ENCODE measurements around the gene MYO5B. TPM values are rescaled to one million over a fixed set of nuclear protein-coding genes. Genes with fewer than 3 reads are reported as not detected.
A peak's percentile ranks its signal among the peaks of the same experiment; 100 is the strongest.

MYO5B gene
- total RNA-seq, 4 donors from 2014 or later = 0.29 to 14.7 (median 1.2) TPM

DNA sequence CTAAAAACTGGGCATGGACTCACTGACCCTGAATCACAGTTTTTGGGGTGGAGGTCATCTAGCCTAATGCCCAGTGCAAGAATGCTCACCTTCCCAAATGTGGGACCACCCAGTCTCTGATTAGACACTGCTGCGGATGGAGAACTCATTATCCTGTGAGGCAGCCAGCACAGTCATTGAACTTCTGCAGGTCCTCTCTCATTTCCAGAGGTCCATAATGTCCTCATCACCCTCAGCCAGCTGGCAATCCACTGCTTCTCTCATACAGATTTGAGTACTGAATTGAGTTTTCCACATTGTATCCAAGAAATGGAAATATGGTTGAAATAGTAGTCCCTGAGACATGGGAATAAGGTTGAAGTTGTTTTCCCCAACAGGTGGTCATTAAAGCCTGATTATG, 5.0 kb upstream of the MYO5B start:
- Histone ChIP-seq H3K27ac (no peak overlapping the region), H3K9me3 (no peaks in the 10 kb centered on the region), H3K4me1 (peaks cover 0 to under 1% of the 10 kb centered on the region in 2 donors), H3K27me3 (peaks cover 0 to 12% of the 10 kb centered on the region in 2 donors), H3K4me3 (no peak overlapping the region), H3K36me3 (no peaks in the 10 kb centered on the region)
- TF ChIP-seq, protein P1, sequence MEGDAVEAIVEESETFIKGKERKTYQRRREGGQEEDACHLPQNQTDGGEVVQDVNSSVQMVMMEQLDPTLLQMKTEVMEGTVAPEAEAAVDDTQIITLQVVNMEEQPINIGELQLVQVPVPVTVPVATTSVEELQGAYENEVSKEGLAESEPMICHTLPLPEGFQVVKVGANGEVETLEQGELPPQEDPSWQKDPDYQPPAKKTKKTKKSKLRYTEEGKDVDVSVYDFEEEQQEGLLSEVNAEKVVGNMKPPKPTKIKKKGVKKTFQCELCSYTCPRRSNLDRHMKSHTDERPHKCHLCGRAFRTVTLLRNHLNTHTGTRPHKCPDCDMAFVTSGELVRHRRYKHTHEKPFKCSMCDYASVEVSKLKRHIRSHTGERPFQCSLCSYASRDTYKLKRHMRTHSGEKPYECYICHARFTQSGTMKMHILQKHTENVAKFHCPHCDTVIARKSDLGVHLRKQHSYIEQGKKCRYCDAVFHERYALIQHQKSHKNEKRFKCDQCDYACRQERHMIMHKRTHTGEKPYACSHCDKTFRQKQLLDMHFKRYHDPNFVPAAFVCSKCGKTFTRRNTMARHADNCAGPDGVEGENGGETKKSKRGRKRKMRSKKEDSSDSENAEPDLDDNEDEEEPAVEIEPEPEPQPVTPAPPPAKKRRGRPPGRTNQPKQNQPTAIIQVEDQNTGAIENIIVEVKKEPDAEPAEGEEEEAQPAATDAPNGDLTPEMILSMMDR (IDR thresholded peaks at IDR 0.05) = no peak
- TF ChIP-seq POLR2A (IDR thresholded peaks at IDR 0.05) = no peak
- DNase-seq = no peak
- intact Hi-C loops (cut with DNase I; ENCODE audit: low total_unique reads) = no loop called here

GRCh38 chr18:50199346-50199855, 4.5 kb upstream of the MYO5B start:
- TF ChIP-seq POLR2A (IDR thresholded peaks at IDR 0.05) = no peak
- TF ChIP-seq, protein P1 (IDR thresholded peaks at IDR 0.05) = no peak
- no peak for DNase-seq
- Histone ChIP-seq H3K27me3 (peaks cover 0 to 12% of the 10 kb centered on the region in 2 donors), H3K4me1 (peaks cover 0 to 6% of the 10 kb centered on the region in 2 donors), H3K27ac (no peak overlapping the region), H3K4me3 (no peak overlapping the region), H3K36me3 (no peaks in the 10 kb centered on the region), H3K9me3 (no peaks in the 10 kb centered on the region)
- intact Hi-C loops (cut with DNase I; ENCODE audit: low total_unique reads) = no loop called here

- intact Hi-C loops (cut with DNase I; ENCODE audit: low total_unique reads) = no loop called here
- Histone ChIP-seq H3K36me3 (no peaks in the 10 kb centered on the region), H3K27ac (no peak overlapping the region), H3K4me1 (peaks cover 0 to 10% of the 10 kb centered on the region in 2 donors), H3K27me3 (peaks cover 0 to 12% of the 10 kb centered on the region in 2 donors), H3K9me3 (no peaks in the 10 kb centered on the region), H3K4me3 (no peak overlapping the region)
- no peak for DNase-seq
- TF ChIP-seq POLR2A (IDR thresholded peaks at IDR 0.05) = no peak
- TF ChIP-seq, protein P1 (IDR thresholded peaks at IDR 0.05) = no peak
Observed at GRCh38 chr18:50196261-50196660, 1.3 kb upstream of the MYO5B start.

- H3K9me3 ChIP-seq = no peaks in the 10 kb centered on the region
- H3K27me3 ChIP-seq = peaks cover 0 to 12% of the 10 kb centered on the region in 2 donors
- H3K36me3 ChIP-seq = no peaks in the 10 kb centered on the region
- intact Hi-C loops (cut with DNase I; ENCODE audit: low total_unique reads) = no loop called here
- no peak for DNase-seq
- H3K4me1 ChIP-seq = peaks cover 0 to 10% of the 10 kb centered on the region in 2 donors
- H3K27ac ChIP-seq = no peak overlapping the region
- H3K4me3 ChIP-seq = no peak overlapping the region
- no peak for TF ChIP-seq POLR2A (IDR thresholded peaks at IDR 0.05)
- TF ChIP-seq, protein P1 (IDR thresholded peaks at IDR 0.05) = no peak
Observed at GRCh38 chr18:50195689-50196088, 742 bp upstream of the MYO5B start.

DNA sequence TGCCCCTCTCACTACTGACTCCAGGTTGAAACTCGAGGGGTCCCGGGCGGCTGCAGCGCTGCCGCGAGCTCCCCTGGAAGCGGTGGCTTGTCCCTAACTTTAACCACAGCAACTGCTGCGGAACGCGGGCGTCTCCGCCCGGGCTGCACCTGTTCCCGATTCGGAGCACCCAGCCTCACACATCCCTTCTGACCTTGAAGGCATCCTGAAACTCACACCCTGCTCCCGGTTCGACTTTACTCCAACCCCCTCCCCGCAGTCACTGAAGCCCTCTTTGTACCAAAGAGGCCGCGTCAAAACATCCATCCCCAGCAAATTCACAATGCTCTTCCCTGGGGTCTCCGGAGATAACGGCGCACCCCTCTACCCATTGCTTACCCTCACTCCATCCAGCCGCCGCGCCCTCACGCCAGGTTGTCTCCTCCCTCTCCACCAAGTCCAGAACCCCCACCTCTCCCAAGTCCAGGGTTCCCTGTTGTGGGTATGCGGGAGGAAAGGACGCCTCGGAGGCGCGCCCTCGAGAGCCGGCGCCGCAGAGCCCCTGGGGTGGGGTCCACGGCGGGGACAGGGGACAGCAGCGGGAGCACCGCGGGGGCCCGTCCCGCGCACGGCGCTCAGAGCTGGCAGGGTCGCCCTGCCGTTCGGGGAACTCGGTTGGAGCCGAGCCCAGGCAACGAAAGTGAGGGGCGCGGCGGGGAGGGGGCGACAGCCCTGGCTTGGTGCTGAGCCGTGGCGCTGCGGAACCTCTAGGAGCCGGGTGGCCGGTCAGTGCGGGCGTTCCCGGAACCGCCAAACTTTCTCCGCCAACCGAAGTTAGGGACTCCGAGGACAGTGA, 934 bp downstream of the MYO5B start:
- peaks cover 0 to 12% of the 10 kb centered on the region in 2 donors for H3K27me3 ChIP-seq

More for the DNA sequence above, 934 bp downstream of the MYO5B start:
- Histone ChIP-seq H3K4me1 (peaks cover 0 to 10% of the 10 kb centered on the region in 2 donors), H3K9me3 (no peaks in the 10 kb centered on the region), H3K27ac (no peak overlapping the region), H3K36me3 (no peaks in the 10 kb centered on the region), H3K4me3 (peak overlapping the region in 1 of 2 donors; percentile 35)
- DNase-seq = no peak
- intact Hi-C loops (cut with DNase I; ENCODE audit: low total_unique reads) = no loop called here
- no peak for TF ChIP-seq POLR2A (IDR thresholded peaks at IDR 0.05)
- TF ChIP-seq, protein P1 (IDR thresholded peaks at IDR 0.05) = no peak
